A549 (cell line): Measurements from ENCODE around the gene STRN. TPM values are rescaled to one million over a fixed set of nuclear protein-coding genes. Genes with fewer than 3 reads are reported as not detected.

ENCODE experiments used
- ATAC-seq, 2 experiments: fragments of 200-7000 bp in 1 of 2; fragments of >200 bp in 1 of 2; cut with Nextera tagmentation in 1 of 2; cut with Tn5 transposase in 1 of 2; 3 replicates each; pipeline versions ENCODE4 v1.8.0 to v1.9.1; 2018 to 2020; ENCODE audit warnings: mild to moderate bottlenecking in 1 of 2, moderate library complexity in 1 of 2
- CTCF ChIA-PET: fragments of 300-600 bp; sonication (Branson Sonifier 250); formaldehyde crosslinking; extraction: SDS; loops from one replicate; lab custom pipeline; 2021; ENCODE audit warnings: antibody characterized with exemption, inconsistent platforms; lab: Yijun Ruan, JAX
- POLR2A ChIA-PET: fragments of 350-600 bp; formaldehyde crosslinking; extraction: SDS; loops from one replicate; lab custom pipeline; 2021; ENCODE audit warnings: antibody characterized with exemption, inconsistent platforms; lab: Yijun Ruan, JAX
- DNase-seq, 2 experiments: peaks; one replicate each; pipeline versions ENCODE4 v3.0.0 to v3.0.0-alpha.2; 2011 to 2016; ENCODE audit warnings: low read depth in 1 of 2, low spot score in 1 of 2
- FAIRE-seq: peaks from 2 replicates; lab custom pipeline; 2011; peaks lifted over from hg19 to GRCh38; lab: Jason Lieb, UNC
- H3K27ac ChIP-seq, 2 experiments: fragments of >200 bp; sonication (Bioruptor Twin); formaldehyde crosslinking; 3 replicates each; pipeline ENCODE4 v1.5.1; 2016 to 2017
- H3K4me1 ChIP-seq: fragments of >200 bp; sonication (Bioruptor Twin); formaldehyde crosslinking; 3 replicates; pipeline ENCODE4 v1.6.1; 2016
- H3K4me2 ChIP-seq: fragments of >200 bp; sonication (Bioruptor Twin); formaldehyde crosslinking; 3 replicates; pipeline ENCODE4 v1.6.1; 2016
- H3K4me3 ChIP-seq: fragments of >200 bp; sonication (Bioruptor Twin); formaldehyde crosslinking; 3 replicates; pipeline ENCODE4 v1.5.1; 2016
- H3K9me3 ChIP-seq: fragments of >200 bp; sonication (Bioruptor Twin); formaldehyde crosslinking; 3 replicates; pipeline ENCODE4 v1.6.1; 2016
- CBX8 ChIP-seq: fragments of 200-600 bp; sonication (generic); IDR thresholded peaks from 2 replicates; pipeline ENCODE4 v1.6.1; 2016
- CEBPB ChIP-seq, 2 experiments: fragments of >200 bp in 1 of 2; sonication (Bioruptor Twin) in 1 of 2; formaldehyde crosslinking in 1 of 2; IDR thresholded peaks; 2 replicates each; pipeline ENCODE4 v1.6.1; 2012 to 2016
- FOSL2 ChIP-seq, 2 experiments: fragments of 450-650 bp in 1 of 2; fragments of >200 bp in 1 of 2; sonication (Bioruptor Twin) in 1 of 2; formaldehyde crosslinking; IDR thresholded peaks; 2 replicates each; pipeline versions ENCODE4 v1.5.0 to v1.6.1; 2016 to 2020; ENCODE audit warnings: mild to moderate bottlenecking in 1 of 2, moderate library complexity in 1 of 2
- GATA3 ChIP-seq: IDR thresholded peaks from 2 replicates; pipeline ENCODE4 v1.6.1; 2012; ENCODE audit warnings: borderline replicate concordance
- HOXA7 ChIP-seq: fragments of 250-450 bp; sonication (Bioruptor Pico); IDR thresholded peaks from 2 replicates; pipeline ENCODE4 v1.5.0; 2020; ENCODE audit warnings: mild to moderate bottlenecking, moderate library complexity
- HOXB13 ChIP-seq: fragments of 250-450 bp; sonication (Bioruptor Pico); IDR thresholded peaks from 2 replicates; pipeline ENCODE4 v1.5.0; 2020; ENCODE audit warnings: low read depth, mild to moderate bottlenecking, moderate library complexity
- MAZ ChIP-seq: fragments of 150-350 bp; IDR thresholded peaks from 2 replicates; pipeline ENCODE4 v1.6.1; 2014; ENCODE audit warnings: antibody characterized with exemption, low read depth, low read length, borderline replicate concordance
- PHF8 ChIP-seq: fragments of 200-600 bp; sonication (generic); IDR thresholded peaks from 2 replicates; pipeline ENCODE4 v1.6.1; 2016; ENCODE audit warnings: low read depth, mild to moderate bottlenecking, antibody characterized with exemption, moderate library complexity, borderline replicate concordance
- POLR2A ChIP-seq: IDR thresholded peaks from 2 replicates; pipeline ENCODE4 v1.6.1; 2012; ENCODE audit warnings: mild to moderate bottlenecking, low read length
- POLR2AphosphoS2 ChIP-seq: conservative IDR thresholded peaks from 2 replicates; pipeline ENCODE4 v1.6.1; 2012; ENCODE audit warnings: low read length, improper control_type of control experiment, inconsistent platforms
- RAD21 ChIP-seq, 2 experiments: fragments of >200 bp in 1 of 2; sonication (Bioruptor Twin) in 1 of 2; formaldehyde crosslinking in 1 of 2; IDR thresholded peaks in 1 of 2; conservative IDR thresholded peaks in 1 of 2; 2 replicates in 1 of 2; 3 replicates in 1 of 2; pipeline ENCODE4 v1.6.1; 2012 to 2018; ENCODE audit warnings: inconsistent platforms in 1 of 2
- SMC3 ChIP-seq: fragments of >200 bp; sonication (Bioruptor Twin); formaldehyde crosslinking; IDR thresholded peaks from 3 replicates; pipeline ENCODE4 v1.6.1; 2018; ENCODE audit warnings: inconsistent platforms
- SREBF2 ChIP-seq: fragments of 450-650 bp; IDR thresholded peaks from 2 replicates; pipeline ENCODE4 v1.6.1; 2014; ENCODE audit warnings: mild to moderate bottlenecking, moderate library complexity
- ZFP36 ChIP-seq: fragments of 450-650 bp; IDR thresholded peaks from 2 replicates; pipeline ENCODE4 v1.6.1; 2014; ENCODE audit warnings: borderline replicate concordance; ENCODE audit not compliant: partially characterized antibody
- ZNF302 ChIP-seq: fragments of 250-450 bp; sonication (Bioruptor Pico); IDR thresholded peaks from 2 replicates; pipeline ENCODE4 v1.9.0; 2021; ENCODE audit warnings: inconsistent platforms, mild to moderate bottlenecking, moderate library complexity
- ZSCAN20 ChIP-seq: fragments of 250-450 bp; sonication (Bioruptor Pico); IDR thresholded peaks from 2 replicates; pipeline ENCODE4 v1.8.0; 2022; ENCODE audit warnings: mild to moderate bottlenecking, moderate library complexity
- WGBS: methylation state at CpG from one replicate; pipeline ENCODE4 v1.1.6; 2017; ENCODE audit errors: missing lambda C conversion rate; 5-methylcytosine and 5-hydroxymethylcytosine counted together
- polyA plus RNA-seq, 4 experiments: library from polyadenylated mRNA; depleted of rRNA in 3 of 4; stranded (reverse); fragments of >200 nt; fragmentation: RNase III in 1 of 4; extraction: RNeasy Plus Mini Kit Qiagen cat#74134 plus additional on column Dnase treatment in 1 of 4; gene quantifications; 2 replicates in 3 of 4; 3 replicates in 1 of 4; pipeline ENCODE4 v1.2.3, GENCODE V29; 2011 to 2017
- TF ChIP-seq, protein P1 (sequence below): fragments of >200 bp; sonication (Bioruptor Twin); formaldehyde crosslinking; IDR thresholded peaks from 2 replicates; pipeline ENCODE4 v1.6.1; 2016
- TF ChIP-seq, protein P2 (sequence below): fragments of 150-350 bp; IDR thresholded peaks from 2 replicates; pipeline ENCODE4 v1.6.1; 2014; ENCODE audit warnings: low read depth, mild to moderate bottlenecking, low read length
- TF ChIP-seq, protein P3 (sequence below): fragments of >200 bp; sonication (Bioruptor Twin); formaldehyde crosslinking; IDR thresholded peaks from 3 replicates; pipeline ENCODE4 v1.5.1; 2016
- TF ChIP-seq, protein P4 (sequence below): fragments of >200 bp; sonication (Bioruptor Twin); formaldehyde crosslinking; IDR thresholded peaks from 3 replicates; pipeline ENCODE4 v1.6.1; 2016

STRN gene
- polyA plus RNA-seq, 2 of the 4 experiments (the other 2 are of a cell fraction), result 13.1 to 36.0 TPM

DNA sequence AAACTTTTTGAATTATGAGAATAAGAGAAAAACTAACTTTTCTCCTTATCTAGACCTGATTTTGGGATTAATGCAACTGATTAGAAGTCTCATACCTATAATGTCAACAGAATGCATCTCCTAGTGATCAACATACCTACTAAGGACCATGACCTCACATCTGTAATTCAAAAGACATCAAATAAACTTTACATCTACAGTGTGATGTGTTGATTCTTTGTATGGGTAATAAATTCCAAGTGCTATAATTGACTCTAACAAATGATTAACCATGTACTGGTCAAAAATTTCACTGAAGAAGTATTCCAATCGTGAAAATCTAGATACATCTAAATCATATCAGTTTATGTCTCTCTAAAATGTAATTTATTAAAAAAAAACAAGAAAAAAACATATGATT lies 84.5 kb downstream of the STRN start:
- Histone ChIP-seq H3K27ac (no peak overlapping the region), H3K4me1 (no peaks in the 10 kb centered on the region), H3K9me3 (no peaks in the 10 kb centered on the region), H3K4me2 (no peak overlapping the region), H3K4me3 (no peak overlapping the region)
- ChIA-PET CTCF (interaction anchor here (1.0 kb wide), 1 partner anchor 10 kb away, joined by 3 read pairs; no protein-coding TSS in a partner anchor), POLR2A (no interaction called here)
- TF ChIP-seq ZFP36, result no peak
- no peak for FAIRE-seq
- WGBS, result 70% methylated on average over 1 of the region's 1 CpG
- DNase-seq, result no peak
- no peak for ATAC-seq

DNA sequence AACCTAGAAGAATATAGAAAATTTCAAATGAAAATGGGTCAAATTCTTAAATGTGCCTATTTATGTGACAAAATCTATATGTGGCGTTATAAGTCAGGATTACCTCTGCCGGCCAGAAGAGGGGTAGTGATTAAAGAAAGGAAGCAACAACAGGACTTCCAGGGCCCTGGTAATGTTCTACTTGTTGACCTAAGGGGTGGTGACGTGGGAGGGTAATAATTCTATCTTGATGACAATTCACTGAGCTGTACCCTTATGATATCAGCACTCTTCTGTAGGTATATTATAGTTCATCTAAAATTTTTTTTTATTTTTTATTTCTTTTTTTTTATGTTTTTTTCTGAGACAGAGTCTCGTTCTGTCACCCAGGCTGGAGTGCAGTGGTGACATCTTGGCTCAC lies 87.9 kb downstream of the STRN start:
- no peak for DNase-seq
- FAIRE-seq, result no peak
- WGBS, result 87% methylated on average over 4 of the region's 4 CpGs
- no peak overlapping the region for H3K4me3 ChIP-seq
- no peak overlapping the region for H3K27ac ChIP-seq
- no peaks in the 10 kb centered on the region for H3K4me1 ChIP-seq
- TF ChIP-seq, protein P1, sequence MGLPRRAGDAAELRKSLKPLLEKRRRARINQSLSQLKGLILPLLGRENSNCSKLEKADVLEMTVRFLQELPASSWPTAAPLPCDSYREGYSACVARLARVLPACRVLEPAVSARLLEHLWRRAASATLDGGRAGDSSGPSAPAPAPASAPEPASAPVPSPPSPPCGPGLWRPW, result no peak
- TF ChIP-seq SREBF2 (no peak), MAZ (no peak), POLR2AphosphoS2 (no peak), PHF8 (no peak), HOXA7 (CRISPR knock-in tag) (no peak), ZSCAN20 (no peak), CEBPB (IDR thresholded peaks at IDR 0.05) (no peak), CBX8 (no peak), GATA3 (no peak), SMC3 (no peak), FOSL2 (IDR thresholded peaks at IDR 0.05) (no peak), FOSL2 (CRISPR knock-in tag; IDR thresholded peaks at IDR 0.05) (no peak), ZNF302 (CRISPR knock-in tag) (no peak), HOXB13 (CRISPR knock-in tag) (no peak), POLR2A (no peak)
- TF ChIP-seq, protein P2, sequence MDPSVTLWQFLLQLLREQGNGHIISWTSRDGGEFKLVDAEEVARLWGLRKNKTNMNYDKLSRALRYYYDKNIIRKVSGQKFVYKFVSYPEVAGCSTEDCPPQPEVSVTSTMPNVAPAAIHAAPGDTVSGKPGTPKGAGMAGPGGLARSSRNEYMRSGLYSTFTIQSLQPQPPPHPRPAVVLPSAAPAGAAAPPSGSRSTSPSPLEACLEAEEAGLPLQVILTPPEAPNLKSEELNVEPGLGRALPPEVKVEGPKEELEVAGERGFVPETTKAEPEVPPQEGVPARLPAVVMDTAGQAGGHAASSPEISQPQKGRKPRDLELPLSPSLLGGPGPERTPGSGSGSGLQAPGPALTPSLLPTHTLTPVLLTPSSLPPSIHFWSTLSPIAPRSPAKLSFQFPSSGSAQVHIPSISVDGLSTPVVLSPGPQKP, result no peak
- TF ChIP-seq, protein P3, sequence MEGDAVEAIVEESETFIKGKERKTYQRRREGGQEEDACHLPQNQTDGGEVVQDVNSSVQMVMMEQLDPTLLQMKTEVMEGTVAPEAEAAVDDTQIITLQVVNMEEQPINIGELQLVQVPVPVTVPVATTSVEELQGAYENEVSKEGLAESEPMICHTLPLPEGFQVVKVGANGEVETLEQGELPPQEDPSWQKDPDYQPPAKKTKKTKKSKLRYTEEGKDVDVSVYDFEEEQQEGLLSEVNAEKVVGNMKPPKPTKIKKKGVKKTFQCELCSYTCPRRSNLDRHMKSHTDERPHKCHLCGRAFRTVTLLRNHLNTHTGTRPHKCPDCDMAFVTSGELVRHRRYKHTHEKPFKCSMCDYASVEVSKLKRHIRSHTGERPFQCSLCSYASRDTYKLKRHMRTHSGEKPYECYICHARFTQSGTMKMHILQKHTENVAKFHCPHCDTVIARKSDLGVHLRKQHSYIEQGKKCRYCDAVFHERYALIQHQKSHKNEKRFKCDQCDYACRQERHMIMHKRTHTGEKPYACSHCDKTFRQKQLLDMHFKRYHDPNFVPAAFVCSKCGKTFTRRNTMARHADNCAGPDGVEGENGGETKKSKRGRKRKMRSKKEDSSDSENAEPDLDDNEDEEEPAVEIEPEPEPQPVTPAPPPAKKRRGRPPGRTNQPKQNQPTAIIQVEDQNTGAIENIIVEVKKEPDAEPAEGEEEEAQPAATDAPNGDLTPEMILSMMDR, result no peak
- TF ChIP-seq, protein P4, sequence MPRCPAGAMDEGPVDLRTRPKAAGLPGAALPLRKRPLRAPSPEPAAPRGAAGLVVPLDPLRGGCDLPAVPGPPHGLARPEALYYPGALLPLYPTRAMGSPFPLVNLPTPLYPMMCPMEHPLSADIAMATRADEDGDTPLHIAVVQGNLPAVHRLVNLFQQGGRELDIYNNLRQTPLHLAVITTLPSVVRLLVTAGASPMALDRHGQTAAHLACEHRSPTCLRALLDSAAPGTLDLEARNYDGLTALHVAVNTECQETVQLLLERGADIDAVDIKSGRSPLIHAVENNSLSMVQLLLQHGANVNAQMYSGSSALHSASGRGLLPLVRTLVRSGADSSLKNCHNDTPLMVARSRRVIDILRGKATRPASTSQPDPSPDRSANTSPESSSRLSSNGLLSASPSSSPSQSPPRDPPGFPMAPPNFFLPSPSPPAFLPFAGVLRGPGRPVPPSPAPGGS, result no peak
- TF ChIP-seq, all 56 proteins: peak for 0
- ChIA-PET POLR2A (no interaction called here), CTCF (no interaction called here)
- no peak for ATAC-seq
- Histone ChIP-seq H3K4me2 (no peak overlapping the region), H3K9me3 (no peaks in the 10 kb centered on the region)

DNA sequence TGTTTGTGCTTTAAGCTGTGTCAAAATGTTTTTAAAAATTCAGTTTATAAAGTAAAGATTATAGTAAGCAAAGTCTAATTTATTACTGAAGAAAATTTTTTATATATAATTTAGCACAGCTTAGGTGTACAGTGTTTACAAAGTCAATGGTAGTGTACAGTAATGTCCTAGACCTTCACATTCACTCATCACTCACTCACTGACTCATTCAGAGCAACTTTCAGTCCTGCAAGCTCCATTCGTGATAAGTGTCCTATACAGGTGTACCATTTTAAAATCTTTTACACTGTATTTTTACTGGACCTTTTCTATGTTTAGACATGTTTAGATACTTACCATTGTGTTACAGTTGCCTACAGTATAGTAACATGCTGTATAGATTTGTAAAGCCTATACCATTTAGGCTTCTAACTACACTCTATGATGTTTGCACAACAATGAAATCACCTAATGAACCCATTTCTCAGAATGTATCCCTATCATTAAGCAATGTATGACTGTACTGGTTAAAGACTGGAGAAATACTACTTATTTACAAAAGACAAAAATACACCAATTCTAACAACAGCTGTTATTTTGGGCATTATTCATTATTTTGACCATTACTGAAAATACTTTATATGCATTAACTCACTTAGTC lies 95.1 kb downstream of the STRN start:
- Histone ChIP-seq H3K4me1 (no peaks in the 10 kb centered on the region), H3K4me2 (no peak overlapping the region), H3K27ac (no peak overlapping the region)
- ATAC-seq, result no peak
- TF ChIP-seq RAD21 (conservative IDR thresholded peaks at IDR 0.05 in 1 of 2, IDR thresholded peaks at IDR 0.05 in 1 of 2), result no peak
- TF ChIP-seq, protein P4, result no peak
- TF ChIP-seq, all 56 proteins: peak for 0
- CTCF ChIA-PET, result interaction anchor here (0.8 kb wide), 1 partner anchor 85 kb away, joined by 3 read pairs; no protein-coding TSS in a partner anchor
- POLR2A ChIA-PET, result no interaction called here
- no peak overlapping the region for H3K4me3 ChIP-seq
- DNase-seq (no peak), FAIRE-seq (peak; percentile 76)
- 67% methylated on average over 1 of the region's 1 CpG for WGBS
- no peaks in the 10 kb centered on the region for H3K9me3 ChIP-seq
